ENCODE measurements around the gene CEACAM5.

The CEACAM5 gene

DNA sequence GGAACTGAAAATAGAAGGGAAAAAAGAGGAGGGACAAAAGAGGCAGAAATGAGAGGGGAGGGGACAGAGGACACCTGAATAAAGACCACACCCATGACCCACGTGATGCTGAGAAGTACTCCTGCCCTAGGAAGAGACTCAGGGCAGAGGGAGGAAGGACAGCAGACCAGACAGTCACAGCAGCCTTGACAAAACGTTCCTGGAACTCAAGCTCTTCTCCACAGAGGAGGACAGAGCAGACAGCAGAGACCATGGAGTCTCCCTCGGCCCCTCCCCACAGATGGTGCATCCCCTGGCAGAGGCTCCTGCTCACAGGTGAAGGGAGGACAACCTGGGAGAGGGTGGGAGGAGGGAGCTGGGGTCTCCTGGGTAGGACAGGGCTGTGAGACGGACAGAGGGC, at the start of gene CEACAM5:
CEACAM5 (plus strand) TSS at position 146 of the 400 bp plus-strand sequence; CDS start at position 252, 106 bp downstream.
- no peak for DNase-seq

DNA sequence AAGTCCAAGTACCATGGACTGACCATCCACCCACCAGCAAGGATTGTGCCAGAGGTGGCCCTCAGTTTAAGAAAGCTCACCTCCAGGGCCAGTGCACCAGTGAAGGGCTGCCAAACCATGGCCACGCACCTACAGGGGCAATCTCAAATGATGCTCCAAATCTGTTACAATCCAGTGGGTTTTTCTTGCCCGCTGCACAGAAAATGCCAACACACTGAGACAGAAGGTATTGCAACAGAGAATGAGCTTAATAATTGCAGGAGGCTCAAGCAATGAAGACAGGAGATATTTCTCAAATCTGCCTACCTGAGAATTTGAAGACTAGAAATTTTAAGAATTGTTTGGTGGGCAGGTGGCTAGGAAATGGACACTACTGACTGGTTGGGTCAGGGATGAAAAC, 42.4 kb upstream of the CEACAM5 start:
- no peak for DNase-seq

DNA sequence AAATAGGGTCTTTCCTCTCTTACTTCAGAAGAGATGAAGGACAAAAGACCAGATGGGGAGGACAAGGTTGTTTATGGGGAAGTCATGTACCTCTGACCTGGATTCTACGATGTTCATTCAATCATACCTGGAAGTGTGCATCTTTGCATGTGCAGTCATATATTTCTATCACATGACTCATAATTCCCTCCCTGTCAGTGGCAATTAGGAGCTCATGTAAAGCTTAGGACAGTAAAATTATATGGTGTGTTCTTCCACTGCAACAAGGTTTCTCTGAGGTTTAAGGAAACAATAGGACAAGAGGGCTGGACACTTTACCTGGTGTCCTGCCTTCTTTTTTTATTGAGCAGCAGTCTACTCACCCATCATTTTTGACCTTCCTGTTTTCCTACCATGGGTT, 40.1 kb upstream of the CEACAM5 start:
- no peak for DNase-seq

DNA sequence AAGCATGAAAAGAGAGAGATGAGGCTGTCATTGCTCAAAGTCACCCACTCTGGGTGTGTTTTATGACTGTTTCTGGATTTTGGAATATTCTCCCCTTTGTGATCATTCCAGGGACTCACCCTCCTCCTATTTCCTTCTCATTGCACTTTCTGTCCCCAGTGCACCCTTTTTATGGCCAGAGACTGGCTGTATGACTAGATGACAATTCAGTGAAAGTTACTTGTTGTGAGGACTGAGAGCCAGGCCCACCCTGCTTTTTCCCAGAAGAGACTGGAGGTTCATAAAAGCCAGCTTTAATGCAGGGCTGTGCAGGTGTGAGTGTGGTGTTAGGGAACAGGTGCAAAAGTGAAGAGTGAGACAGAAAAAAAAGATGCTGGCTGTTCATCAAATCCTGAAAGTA, 37.7 kb upstream of the CEACAM5 start:
- no peak for DNase-seq

DNA sequence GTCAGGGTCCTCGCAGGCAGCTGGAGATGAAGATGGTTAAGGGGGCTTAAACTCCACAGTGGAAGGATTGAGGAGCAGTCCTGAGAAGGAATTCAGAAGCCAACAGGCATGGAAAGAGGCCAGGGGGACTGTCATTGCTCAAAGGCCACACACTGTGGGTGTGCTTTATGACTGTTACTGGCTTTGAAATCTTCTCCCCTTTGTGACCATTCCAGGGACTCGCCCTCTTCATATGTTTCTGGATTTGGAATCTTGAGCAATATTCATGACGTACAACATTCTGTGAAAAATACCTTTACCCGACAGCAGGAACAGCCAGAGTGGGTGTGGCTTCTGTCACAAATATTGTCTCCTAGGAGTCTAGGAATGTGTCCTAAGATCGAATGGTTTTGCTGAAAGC, 36.9 kb upstream of the CEACAM5 start:
- DNase-seq, result no peak

DNA sequence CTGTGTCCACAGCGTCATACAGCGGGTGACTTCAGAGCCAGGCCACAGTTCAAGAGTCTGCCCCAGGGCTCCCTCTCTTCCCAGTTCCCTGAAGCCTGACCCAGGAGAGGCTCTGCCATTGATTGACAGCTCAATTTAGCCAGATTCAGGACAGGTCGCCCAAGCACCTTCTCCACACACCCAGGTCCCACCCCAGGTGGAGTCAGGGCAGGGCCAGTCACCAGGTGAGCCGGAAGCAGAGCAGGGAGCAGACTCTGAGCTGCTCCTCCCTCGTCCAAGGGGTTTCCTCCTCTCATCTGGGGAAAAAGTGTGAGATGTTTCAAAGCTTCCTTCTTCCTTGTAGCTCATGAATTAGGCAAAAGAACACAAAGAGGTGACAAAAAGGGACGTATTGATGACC, 26.0 kb upstream of the CEACAM5 start:
- DNase-seq, result no peak

DNA sequence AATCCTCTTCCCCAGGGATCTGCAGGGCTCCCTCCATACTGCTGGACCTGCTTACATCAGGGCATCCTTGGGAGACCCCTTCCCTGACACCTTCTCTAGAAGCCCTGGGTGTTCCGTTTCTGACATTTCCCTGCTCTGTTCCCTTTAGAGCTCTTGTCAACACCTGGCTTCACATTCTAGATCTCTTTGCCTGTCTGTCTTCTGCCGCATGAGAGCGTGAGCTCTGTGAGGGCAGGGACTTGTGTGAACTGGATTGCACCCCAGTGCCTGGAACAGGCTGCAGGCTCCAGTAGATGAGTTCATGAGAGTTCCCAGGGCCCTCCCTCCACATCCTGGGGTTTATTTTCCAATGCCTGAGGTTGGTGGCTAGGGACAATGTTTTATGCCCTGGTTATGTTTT, 21.0 kb upstream of the CEACAM5 start:
- DNase-seq, result no peak

DNA sequence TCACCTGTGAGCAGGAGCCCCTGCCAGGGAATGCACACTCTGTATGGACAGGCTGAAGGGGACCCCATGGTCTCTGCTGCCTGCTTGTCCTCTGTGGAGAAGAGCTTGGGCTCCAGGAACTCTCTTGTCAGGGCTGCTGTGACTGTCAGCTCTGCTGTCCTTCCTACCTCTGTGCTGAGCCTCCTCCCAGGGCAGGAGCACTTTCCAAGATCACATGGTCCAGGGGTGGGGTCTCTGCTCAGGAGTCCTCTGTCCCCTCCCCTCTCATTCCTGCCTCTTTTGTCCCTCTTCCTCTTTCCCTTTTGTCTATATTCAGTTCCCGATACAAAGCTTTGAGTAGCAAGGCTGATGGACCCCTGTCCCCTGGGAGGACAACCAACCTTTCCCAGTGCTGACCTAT, 20.3 kb upstream of the CEACAM5 start, which contains the start of gene CEACAM7:
CEACAM7 (minus strand) TSS at position 173 of the 400 bp plus-strand sequence; CDS start at position 68, 105 bp downstream.
- no peak for DNase-seq

DNA sequence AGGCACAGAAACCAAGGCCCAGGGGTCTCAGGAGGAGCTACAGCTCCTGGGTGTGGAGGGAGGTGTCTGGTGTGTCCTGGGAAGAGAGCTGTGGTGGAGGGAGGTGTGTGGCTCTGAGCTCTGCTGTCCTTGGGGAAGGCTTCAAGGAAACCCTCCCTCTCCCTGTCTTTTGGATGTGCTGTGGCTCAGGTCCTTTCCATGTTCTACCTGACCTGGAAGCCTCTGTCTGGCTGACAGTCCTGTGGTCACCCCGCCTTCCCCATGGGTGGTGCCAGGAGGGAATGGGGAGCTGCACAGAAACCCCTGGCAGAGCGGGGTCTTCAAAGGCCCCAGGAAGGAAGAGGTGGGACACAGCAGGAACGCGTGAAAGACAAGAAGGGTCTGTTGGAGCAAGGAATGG, 19.7 kb upstream of the CEACAM5 start:
- no peak for DNase-seq

DNA sequence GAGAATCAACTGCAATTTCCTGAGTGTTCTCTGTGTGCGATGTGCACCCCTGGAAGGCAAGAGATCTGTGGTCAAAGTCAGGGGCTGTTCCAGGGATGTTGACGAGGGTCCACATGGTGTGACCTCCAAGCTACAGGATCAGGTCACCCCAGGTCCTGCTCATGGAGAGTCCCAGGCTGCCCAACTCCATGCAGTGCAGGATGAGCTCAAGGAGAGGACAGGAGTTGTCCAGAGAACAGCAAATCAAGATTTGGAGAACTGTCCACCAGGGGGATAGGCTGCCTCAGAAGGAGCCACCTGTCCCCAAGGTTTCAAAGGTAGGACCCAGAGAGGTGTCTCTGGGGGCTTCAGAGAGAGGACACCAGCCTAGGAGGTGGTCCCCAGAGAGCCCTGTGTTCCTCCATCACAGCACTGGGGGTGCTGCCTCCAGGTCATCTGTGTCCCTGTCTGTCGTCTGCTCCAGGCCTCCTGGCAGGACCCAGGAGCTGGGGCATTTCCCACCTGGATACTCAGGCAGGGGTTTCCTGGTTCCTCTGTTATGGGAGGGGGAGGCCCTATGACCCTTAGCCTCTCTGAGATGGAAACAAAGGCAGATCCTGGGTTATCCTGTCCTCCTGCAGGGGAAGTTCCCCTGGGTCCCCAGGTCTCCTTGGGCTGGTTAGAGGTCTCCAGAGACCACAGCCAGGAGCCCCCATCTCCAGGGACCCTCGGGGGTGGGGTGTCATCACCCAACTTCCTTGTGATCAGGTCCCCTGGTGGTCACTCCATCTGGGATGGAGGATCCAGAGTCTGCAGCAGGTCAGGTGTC, 18.2 kb upstream of the CEACAM5 start:
- no peak for DNase-seq

DNA sequence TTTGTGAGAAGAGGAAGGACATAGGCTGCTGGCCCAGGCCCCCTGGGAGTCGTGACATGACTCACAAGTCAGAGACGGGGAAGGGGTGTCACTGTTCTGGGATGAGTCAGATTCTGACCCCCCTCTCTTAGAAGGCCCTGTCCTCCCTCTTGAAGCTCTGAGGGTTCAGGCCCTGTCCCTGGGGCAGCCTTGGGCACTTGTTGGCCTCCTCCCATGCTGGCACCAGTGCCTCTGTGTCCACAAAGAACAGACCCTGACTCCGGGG, 17.7 kb upstream of the CEACAM5 start:
- no peak for DNase-seq

DNA sequence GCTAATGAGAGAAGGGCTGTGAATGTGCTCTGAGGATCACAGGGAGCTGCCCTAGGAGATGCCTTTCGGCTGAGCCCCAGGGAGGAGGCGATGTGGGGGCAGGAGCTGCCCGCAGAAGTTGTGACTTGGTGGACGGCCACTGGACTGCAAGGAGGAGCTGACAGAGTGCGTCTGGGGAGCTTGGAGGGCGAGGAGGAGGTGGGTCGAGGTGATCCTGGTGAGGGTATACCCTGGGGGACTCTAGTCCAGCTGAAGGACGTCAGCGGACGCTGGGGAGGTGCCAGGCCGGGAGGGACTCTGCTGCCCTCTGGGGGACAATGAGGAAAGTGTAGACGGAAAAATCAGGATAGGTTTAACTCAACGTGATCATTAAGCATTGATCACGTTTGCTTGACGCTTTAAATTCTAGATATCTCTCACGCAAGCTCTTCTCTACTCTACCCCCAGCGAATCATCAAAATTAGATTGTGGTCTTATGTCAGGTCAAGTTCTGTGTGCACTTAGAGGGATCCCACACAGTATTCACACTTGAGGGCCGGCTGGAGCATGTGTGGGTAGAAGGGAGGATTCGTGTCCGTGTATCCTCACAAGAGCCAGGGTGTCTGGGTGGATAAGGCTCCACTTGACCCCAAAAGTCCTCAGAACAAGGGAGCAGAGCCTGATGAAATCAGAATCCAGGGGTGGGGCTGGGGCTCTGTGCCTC, 17.0 kb upstream of the CEACAM5 start:
- DNase-seq, result peak; percentile 11

DNA sequence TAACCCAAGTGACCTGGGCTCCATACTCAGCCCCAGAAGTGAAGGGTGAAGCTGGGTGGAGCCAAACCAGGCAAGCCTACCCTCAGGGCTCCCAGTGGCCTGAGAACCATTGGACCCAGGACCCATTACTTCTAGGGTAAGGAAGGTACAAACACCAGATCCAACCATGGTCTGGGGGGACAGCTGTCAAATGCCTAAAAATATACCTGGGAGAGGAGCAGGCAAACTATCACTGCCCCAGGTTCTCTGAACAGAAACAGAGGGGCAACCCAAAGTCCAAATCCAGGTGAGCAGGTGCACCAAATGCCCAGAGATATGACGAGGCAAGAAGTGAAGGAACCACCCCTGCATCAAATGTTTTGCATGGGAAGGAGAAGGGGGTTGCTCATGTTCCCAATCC, 14.2 kb upstream of the CEACAM5 start:
- DNase-seq, result no peak

DNA sequence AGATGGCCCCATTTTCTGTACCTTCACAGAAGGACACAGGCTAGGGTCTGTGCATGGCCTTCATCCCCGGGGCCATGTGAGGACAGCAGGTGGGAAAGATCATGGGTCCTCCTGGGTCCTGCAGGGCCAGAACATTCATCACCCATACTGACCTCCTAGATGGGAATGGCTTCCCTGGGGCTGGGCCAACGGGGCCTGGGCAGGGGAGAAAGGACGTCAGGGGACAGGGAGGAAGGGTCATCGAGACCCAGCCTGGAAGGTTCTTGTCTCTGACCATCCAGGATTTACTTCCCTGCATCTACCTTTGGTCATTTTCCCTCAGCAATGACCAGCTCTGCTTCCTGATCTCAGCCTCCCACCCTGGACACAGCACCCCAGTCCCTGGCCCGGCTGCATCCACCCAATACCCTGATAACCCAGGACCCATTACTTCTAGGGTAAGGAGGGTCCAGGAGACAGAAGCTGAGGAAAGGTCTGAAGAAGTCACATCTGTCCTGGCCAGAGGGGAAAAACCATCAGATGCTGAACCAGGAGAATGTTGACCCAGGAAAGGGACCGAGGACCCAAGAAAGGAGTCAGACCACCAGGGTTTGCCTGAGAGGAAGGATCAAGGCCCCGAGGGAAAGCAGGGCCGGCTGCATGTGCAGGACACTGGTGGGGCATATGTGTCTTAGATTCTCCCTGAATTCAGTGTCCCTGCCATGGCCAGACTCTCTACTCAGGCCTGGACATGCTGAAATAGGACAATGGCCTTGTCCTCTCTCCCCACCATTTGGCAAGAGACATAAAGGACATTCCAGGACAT, 13.4 kb upstream of the CEACAM5 start:
- DNase-seq, result no peak

DNA sequence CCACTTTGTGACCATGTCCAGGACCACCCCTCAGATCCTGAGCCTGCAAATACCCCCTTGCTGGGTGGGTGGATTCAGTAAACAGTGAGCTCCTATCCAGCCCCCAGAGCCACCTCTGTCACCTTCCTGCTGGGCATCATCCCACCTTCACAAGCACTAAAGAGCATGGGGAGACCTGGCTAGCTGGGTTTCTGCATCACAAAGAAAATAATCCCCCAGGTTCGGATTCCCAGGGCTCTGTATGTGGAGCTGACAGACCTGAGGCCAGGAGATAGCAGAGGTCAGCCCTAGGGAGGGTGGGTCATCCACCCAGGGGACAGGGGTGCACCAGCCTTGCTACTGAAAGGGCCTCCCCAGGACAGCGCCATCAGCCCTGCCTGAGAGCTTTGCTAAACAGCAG, 12.7 kb upstream of the CEACAM5 start:
- DNase-seq, result no peak

DNA sequence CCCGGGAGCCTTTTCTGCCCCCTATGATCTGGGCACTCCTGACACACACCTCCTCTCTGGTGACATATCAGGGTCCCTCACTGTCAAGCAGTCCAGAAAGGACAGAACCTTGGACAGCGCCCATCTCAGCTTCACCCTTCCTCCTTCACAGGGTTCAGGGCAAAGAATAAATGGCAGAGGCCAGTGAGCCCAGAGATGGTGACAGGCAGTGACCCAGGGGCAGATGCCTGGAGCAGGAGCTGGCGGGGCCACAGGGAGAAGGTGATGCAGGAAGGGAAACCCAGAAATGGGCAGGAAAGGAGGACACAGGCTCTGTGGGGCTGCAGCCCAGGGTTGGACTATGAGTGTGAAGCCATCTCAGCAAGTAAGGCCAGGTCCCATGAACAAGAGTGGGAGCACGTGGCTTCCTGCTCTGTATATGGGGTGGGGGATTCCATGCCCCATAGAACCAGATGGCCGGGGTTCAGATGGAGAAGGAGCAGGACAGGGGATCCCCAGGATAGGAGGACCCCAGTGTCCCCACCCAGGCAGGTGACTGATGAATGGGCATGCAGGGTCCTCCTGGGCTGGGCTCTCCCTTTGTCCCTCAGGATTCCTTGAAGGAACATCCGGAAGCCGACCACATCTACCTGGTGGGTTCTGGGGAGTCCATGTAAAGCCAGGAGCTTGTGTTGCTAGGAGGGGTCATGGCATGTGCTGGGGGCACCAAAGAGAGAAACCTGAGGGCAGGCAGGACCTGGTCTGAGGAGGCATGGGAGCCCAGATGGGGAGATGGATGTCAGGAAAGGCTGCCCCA, 11.8 kb upstream of the CEACAM5 start:
- DNase-seq, result no peak

DNA sequence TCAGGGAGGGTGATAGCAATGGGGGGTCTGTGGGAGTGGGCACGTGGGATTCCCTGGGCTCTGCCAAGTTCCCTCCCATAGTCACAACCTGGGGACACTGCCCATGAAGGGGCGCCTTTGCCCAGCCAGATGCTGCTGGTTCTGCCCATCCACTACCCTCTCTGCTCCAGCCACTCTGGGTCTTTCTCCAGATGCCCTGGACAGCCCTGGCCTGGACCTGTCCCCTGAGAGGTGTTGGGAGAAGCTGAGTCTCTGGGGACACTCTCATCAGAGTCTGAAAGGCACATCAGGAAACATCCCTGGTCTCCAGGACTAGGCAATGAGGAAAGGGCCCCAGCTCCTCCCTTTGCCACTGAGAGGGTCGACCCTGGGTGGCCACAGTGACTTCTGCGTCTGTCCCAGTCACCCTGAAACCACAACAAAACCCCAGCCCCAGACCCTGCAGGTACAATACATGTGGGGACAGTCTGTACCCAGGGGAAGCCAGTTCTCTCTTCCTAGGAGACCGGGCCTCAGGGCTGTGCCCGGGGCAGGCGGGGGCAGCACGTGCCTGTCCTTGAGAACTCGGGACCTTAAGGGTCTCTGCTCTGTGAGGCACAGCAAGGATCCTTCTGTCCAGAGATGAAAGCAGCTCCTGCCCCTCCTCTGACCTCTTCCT, 11.1 kb upstream of the CEACAM5 start:
- DNase-seq, result no peak

DNA sequence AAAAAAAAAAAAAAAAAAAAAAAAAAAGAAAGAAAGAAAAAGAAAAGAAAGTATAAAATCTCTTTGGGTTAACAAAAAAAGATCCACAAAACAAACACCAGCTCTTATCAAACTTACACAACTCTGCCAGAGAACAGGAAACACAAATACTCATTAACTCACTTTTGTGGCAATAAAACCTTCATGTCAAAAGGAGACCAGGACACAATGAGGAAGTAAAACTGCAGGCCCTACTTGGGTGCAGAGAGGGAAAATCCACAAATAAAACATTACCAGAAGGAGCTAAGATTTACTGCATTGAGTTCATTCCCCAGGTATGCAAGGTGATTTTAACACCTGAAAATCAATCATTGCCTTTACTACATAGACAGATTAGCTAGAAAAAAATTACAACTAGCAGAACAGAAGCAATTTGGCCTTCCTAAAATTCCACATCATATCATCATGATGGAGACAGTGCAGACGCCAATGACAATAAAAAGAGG, 9.6 kb upstream of the CEACAM5 start:
- no peak for DNase-seq

DNA sequence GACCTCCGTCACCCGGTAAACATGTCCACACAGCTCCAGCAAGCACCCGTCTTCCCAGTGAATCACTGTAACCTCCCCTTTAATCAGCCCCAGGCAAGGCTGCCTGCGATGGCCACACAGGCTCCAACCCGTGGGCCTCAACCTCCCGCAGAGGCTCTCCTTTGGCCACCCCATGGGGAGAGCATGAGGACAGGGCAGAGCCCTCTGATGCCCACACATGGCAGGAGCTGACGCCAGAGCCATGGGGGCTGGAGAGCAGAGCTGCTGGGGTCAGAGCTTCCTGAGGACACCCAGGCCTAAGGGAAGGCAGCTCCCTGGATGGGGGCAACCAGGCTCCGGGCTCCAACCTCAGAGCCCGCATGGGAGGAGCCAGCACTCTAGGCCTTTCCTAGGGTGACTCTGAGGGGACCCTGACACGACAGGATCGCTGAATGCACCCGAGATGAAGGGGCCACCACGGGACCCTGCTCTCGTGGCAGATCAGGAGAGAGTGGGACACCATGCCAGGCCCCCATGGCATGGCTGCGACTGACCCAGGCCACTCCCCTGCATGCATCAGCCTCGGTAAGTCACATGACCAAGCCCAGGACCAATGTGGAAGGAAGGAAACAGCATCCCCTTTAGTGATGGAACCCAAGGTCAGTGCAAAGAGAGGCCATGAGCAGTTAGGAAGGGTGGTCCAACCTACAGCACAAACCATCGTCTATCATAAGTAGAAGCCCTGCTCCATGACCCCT, 9.0 kb upstream of the CEACAM5 start:
- DNase-seq, result no peak

DNA sequence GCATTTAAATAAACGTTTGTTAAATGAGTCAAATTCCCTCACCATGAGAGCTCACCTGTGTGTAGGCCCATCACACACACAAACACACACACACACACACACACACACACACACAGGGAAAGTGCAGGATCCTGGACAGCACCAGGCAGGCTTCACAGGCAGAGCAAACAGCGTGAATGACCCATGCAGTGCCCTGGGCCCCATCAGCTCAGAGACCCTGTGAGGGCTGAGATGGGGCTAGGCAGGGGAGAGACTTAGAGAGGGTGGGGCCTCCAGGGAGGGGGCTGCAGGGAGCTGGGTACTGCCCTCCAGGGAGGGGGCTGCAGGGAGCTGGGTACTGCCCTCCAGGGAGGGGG, 8.5 kb upstream of the CEACAM5 start:
- no peak for DNase-seq

DNA sequence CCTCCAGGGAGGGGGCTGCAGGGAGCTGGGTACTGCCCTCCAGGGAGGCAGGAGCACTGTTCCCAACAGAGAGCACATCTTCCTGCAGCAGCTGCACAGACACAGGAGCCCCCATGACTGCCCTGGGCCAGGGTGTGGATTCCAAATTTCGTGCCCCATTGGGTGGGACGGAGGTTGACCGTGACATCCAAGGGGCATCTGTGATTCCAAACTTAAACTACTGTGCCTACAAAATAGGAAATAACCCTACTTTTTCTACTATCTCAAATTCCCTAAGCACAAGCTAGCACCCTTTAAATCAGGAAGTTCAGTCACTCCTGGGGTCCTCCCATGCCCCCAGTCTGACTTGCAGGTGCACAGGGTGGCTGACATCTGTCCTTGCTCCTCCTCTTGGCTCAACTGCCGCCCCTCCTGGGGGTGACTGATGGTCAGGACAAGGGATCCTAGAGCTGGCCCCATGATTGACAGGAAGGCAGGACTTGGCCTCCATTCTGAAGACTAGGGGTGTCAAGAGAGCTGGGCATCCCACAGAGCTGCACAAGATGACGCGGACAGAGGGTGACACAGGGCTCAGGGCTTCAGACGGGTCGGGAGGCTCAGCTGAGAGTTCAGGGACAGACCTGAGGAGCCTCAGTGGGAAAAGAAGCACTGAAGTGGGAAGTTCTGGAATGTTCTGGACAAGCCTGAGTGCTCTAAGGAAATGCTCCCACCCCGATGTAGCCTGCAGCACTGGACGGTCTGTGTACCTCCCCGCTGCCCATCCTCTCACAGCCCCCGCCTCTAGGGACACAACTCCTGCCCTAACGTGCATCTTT, 7.8 kb upstream of the CEACAM5 start:
- no peak for DNase-seq
